ENCODE measurements around the gene RNF128.

The RNF128 gene

GRCh38 chrX:106702636-106703035, 23.9 kb upstream of the RNF128 start:
- no peaks in the 10 kb centered on the region for H3K4me1 ChIP-seq (ENCODE audit: control insufficient read depth, low read length)
- H3K9me3 ChIP-seq (ENCODE audit: control insufficient read depth, insufficient read depth, low read length), result no peaks in the 10 kb centered on the region
- H3K79me2 ChIP-seq (ENCODE audit: control insufficient read depth, low read length), result no peaks in the 10 kb centered on the region
- TF ChIP-seq EZH2phosphoT487 (IDR thresholded peaks at IDR 0.05; ENCODE audit: borderline replicate concordance, low read length), result no peak
- no peak for TF ChIP-seq CTCF (IDR thresholded peaks at IDR 0.05; ENCODE audit: low read depth, low read length, poor library complexity, severe bottlenecking)
- no peaks in the 10 kb centered on the region for H4K20me1 ChIP-seq (ENCODE audit: control insufficient read depth, insufficient read depth, low read depth, low read length)
- no peak overlapping the region for H3K4me2 ChIP-seq (ENCODE audit: low read length)
- no peak overlapping the region for H3K4me3 ChIP-seq (ENCODE audit: low read length)
- no peaks in the 10 kb centered on the region for H3K9me2 ChIP-seq (replicated peaks; ENCODE audit: control insufficient read depth, low read length)
- no peaks in the 10 kb centered on the region for H3K36me3 ChIP-seq (ENCODE audit: control insufficient read depth, low read length)
- no peak overlapping the region for H3K27ac ChIP-seq (ENCODE audit: low read depth, low read length)
- no peaks in the 10 kb centered on the region for H3K27me3 ChIP-seq (ENCODE audit: control insufficient read depth, low read length)
- no peaks in the 10 kb centered on the region for H3F3A ChIP-seq (ENCODE audit: control insufficient read depth, insufficient read depth)

- Histone ChIP-seq H4K20me1 (ENCODE audit: control insufficient read depth, insufficient read depth, low read depth, low read length) (no peaks in the 10 kb centered on the region), H3K27me3 (ENCODE audit: control insufficient read depth, low read length) (no peaks in the 10 kb centered on the region), H3K4me2 (ENCODE audit: low read length) (no peak overlapping the region), H3K27ac (ENCODE audit: low read depth, low read length) (no peak overlapping the region), H3K79me2 (ENCODE audit: control insufficient read depth, low read length) (no peaks in the 10 kb centered on the region), H3K4me3 (ENCODE audit: low read length) (no peak overlapping the region), H3K9me2 (replicated peaks; ENCODE audit: control insufficient read depth, low read length) (no peaks in the 10 kb centered on the region), H3K4me1 (ENCODE audit: control insufficient read depth, low read length) (no peaks in the 10 kb centered on the region), H3K9me3 (ENCODE audit: control insufficient read depth, insufficient read depth, low read length) (no peaks in the 10 kb centered on the region), H3F3A (ENCODE audit: control insufficient read depth, insufficient read depth) (no peaks in the 10 kb centered on the region), H3K36me3 (ENCODE audit: control insufficient read depth, low read length) (no peaks in the 10 kb centered on the region)
- no peak for TF ChIP-seq CTCF (IDR thresholded peaks at IDR 0.05; ENCODE audit: low read depth, low read length, poor library complexity, severe bottlenecking)
- TF ChIP-seq EZH2phosphoT487 (IDR thresholded peaks at IDR 0.05; ENCODE audit: borderline replicate concordance, low read length), result no peak
These were observed 20.0 kb upstream of the RNF128 start for GRCh38 chrX:106706466-106706865.

- H3K36me3 ChIP-seq (ENCODE audit: control insufficient read depth, low read length), result no peaks in the 10 kb centered on the region
These were observed 18.6 kb upstream of the RNF128 start for GRCh38 chrX:106707771-106708454.

More at GRCh38 chrX:106707771-106708454, 18.6 kb upstream of the RNF128 start:
- Histone ChIP-seq H3K27ac (ENCODE audit: low read depth, low read length) (no peak overlapping the region), H3K4me3 (ENCODE audit: low read length) (no peak overlapping the region), H3K9me2 (replicated peaks; ENCODE audit: control insufficient read depth, low read length) (no peaks in the 10 kb centered on the region), H3K4me2 (ENCODE audit: low read length) (no peak overlapping the region), H3K27me3 (ENCODE audit: control insufficient read depth, low read length) (no peaks in the 10 kb centered on the region), H4K20me1 (ENCODE audit: control insufficient read depth, insufficient read depth, low read depth, low read length) (no peaks in the 10 kb centered on the region), H3K9me3 (ENCODE audit: control insufficient read depth, insufficient read depth, low read length) (no peaks in the 10 kb centered on the region), H3F3A (ENCODE audit: control insufficient read depth, insufficient read depth) (no peaks in the 10 kb centered on the region), H3K4me1 (ENCODE audit: control insufficient read depth, low read length) (no peaks in the 10 kb centered on the region), H3K79me2 (ENCODE audit: control insufficient read depth, low read length) (no peaks in the 10 kb centered on the region)
- TF ChIP-seq EZH2phosphoT487 (IDR thresholded peaks at IDR 0.05; ENCODE audit: borderline replicate concordance, low read length), result no peak
- no peak for TF ChIP-seq CTCF (IDR thresholded peaks at IDR 0.05; ENCODE audit: low read depth, low read length, poor library complexity, severe bottlenecking)

Measured in DOHH2 (cell line).